Measurements from ENCODE around the gene UBE2J2.
A peak's percentile ranks its signal among the peaks of the same experiment; 100 is the strongest.

Gene UBE2J2

DNA sequence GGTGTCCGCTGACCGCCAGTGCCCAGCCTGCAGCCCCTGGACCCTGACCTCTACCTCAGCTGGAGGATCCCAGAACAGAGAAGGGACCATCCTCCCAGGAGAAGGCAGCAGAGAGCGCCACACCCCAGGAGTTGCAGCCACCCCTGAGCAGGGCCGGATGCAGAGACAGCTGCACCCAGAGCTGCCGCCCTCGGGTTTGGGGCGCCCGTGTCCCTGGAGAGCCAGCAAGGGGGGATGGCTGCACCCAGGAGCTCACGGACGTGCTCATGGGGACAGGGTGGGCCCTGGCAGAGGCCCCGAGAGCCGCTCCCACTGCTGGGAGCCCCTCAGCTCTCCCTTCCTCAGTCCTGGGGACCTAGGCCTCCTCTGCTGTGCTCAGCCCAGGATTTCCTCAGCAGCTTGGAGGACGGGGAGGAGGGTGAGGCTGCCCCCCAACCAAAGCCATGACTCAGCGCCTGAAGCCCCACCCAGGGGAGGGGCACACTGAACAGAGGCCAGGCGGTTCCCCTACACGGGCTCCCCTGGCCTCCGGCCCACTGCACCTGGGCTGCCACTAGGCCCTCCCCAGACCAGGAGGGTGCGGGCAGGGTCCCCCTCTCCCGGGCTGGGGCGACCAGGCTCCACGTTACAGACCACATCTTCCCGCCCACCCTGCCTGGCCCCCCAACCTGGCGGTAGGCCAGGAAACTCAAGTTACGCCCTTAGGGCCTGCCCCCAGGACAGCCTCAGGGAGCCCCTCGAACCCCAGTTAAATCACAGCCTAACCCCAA, 31.8 kb upstream of the UBE2J2 start:
- DNase-seq (ENCODE audit: extremely low spot score), result no peak
- CTCF ChIA-PET, result no interaction called here
- POLR2A ChIA-PET, result interaction anchor here (0.7 to 2.3 kb wide), 5 partner anchors 10 to 102 kb away, joined by 3 to 8 read pairs (median 5); partner anchors contain the start of genes AURKAIP1, CCNL2 and UBE2J2
- no peak for TF ChIP-seq SP1 (IDR thresholded peaks at IDR 0.05)
- TF ChIP-seq ARNT (IDR thresholded peaks at IDR 0.05), result no peak
- TF ChIP-seq FOXK2 (IDR thresholded peaks at IDR 0.05), result no peak

DNA sequence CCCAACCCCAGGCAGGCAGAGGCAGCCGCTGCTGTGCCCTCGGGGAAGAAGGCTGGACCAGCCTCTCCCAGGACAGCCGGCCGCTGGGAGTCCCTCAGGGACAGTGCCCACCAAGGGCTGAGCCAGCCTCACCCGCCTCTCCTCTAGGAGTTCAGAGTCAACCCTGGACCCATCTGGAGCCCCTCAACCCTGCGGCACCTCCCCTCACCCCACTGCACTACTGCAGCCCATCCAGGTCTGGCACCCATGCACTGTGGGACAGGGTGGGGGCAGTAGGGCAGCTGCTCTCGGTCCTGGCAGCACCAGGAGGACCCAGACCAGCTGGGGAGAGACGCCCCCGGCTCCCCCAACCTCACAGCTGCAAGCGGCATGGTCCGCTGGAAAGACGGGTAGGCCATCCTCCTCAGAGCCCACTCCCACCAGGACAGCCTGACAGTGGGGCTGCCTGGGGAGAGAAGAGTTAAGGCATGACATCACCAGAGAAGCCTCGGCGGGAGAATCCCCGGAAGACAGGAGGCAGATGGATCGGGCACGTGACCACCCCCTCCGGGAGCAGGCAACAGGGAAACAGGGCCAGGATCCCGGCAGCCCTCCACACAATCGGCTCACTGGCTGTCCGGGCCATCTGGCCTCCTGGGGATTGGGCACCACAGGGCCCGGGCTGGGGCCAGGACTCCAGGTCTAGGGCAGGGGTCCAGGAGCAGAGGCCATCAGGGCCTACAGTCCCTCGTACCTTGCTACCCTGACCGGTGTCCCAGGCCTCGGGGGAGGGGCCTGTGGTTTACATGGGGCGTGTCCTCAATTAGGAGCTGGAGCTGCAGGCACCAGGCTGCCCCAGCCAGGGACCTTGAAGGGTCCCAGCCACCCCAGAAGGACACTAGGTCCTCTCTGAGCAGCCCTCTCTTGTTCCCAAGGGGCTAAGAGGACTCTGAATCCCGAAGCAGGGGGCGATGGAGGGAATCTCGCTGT, 31.0 kb upstream of the UBE2J2 start:
- CTCF ChIA-PET, result interaction anchor here (0.6 kb wide), 1 partner anchor 14 kb away, joined by 3 read pairs; no protein-coding TSS in a partner anchor
- POLR2A ChIA-PET, result interaction anchor here (0.7 to 2.3 kb wide), 5 partner anchors 11 to 103 kb away, joined by 3 to 8 read pairs (median 5); partner anchors contain the start of genes AURKAIP1, CCNL2 and UBE2J2
- DNase-seq (ENCODE audit: extremely low spot score), result peak; percentile 57
- TF ChIP-seq TARDBP (IDR thresholded peaks at IDR 0.05), result no peak
- peak; percentile 86 for TF ChIP-seq L3MBTL2 (conservative IDR thresholded peaks at IDR 0.05)
- TF ChIP-seq, protein P1, sequence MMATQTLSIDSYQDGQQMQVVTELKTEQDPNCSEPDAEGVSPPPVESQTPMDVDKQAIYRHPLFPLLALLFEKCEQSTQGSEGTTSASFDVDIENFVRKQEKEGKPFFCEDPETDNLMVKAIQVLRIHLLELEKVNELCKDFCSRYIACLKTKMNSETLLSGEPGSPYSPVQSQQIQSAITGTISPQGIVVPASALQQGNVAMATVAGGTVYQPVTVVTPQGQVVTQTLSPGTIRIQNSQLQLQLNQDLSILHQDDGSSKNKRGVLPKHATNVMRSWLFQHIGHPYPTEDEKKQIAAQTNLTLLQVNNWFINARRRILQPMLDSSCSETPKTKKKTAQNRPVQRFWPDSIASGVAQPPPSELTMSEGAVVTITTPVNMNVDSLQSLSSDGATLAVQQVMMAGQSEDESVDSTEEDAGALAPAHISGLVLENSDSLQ (IDR thresholded peaks at IDR 0.05), result no peak
- TF ChIP-seq FOXK2 (IDR thresholded peaks at IDR 0.05), result no peak
- no peak for TF ChIP-seq BHLHE40 (IDR thresholded peaks at IDR 0.05; ENCODE audit: borderline replicate concordance)
- TF ChIP-seq LEF1 (IDR thresholded peaks at IDR 0.05; ENCODE audit: borderline replicate concordance), result no peak
- TF ChIP-seq SUZ12 (IDR thresholded peaks at IDR 0.05), result no peak

DNA sequence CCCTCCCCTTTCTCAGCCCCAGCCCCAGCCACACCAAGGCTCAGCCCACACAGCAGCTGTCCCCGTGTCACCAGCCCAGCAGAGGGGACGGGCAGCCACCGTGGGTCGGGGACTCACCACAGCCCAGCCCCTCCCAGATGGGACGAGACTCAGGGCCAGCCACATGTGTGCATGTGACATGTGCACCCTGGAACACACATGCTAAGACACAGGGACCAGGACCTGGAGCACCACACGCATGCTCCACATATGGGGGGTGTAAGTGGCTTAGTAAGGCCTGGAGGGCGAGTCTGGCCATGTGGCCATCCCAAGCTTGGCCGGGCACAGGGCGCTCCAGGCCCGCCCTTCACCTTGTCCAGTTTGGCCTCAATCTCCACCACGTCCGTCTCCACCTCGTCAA, 30.1 kb upstream of the UBE2J2 start:
- TF ChIP-seq HDGF (IDR thresholded peaks at IDR 0.05; ENCODE audit: borderline replicate concordance) (no peak), ZNF384 (IDR thresholded peaks at IDR 0.05) (no peak), ARNT (IDR thresholded peaks at IDR 0.05) (no peak), TARDBP (IDR thresholded peaks at IDR 0.05) (no peak), SUZ12 (IDR thresholded peaks at IDR 0.05) (no peak), SP1 (IDR thresholded peaks at IDR 0.05) (no peak), LEF1 (IDR thresholded peaks at IDR 0.05; ENCODE audit: borderline replicate concordance) (no peak), ELF4 (IDR thresholded peaks at IDR 0.05) (no peak)
- TF ChIP-seq, protein P1 (IDR thresholded peaks at IDR 0.05), result no peak
- POLR2A ChIA-PET, result interaction anchor here (2.3 kb wide), 1 partner anchor 12 kb away, joined by 8 read pairs; no protein-coding TSS in a partner anchor
- CTCF ChIA-PET, result interaction anchor here (0.6 kb wide), 1 partner anchor 13 kb away, joined by 3 read pairs; no protein-coding TSS in a partner anchor
- no peak for DNase-seq (ENCODE audit: extremely low spot score)

DNA sequence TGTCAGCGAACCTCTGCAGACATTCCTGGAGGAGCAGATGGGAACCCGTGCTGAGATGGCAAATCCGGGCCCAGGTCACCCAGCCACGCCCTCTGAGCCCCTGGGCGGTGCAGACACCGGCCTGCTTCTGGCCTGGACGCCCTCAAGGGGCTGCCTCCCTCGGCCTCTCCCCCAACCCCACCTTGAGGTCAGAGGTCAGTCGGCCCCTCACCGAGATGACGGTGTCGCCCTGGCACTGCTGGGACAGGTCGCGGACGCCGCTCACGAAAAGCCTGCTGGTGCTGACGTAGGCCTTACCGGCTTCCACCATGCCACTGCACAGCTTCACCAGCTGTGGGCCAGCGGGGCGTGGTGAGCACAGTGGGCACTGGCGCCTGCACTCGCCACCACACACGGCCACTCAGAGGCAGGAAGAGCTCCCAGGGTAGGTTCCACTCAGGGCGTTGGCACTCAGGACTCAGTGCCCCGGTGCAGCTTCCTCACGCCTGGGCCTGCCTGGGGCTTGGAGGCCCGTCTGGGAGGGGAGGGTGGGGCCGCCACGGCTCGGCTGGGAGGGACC, 29.4 kb upstream of the UBE2J2 start:
- no peak for DNase-seq (ENCODE audit: extremely low spot score)
- POLR2A ChIA-PET, result no interaction called here
- CTCF ChIA-PET, result no interaction called here
- TF ChIP-seq SUZ12 (IDR thresholded peaks at IDR 0.05) (no peak), ARNT (IDR thresholded peaks at IDR 0.05) (no peak), HDGF (IDR thresholded peaks at IDR 0.05; ENCODE audit: borderline replicate concordance) (no peak), BHLHE40 (IDR thresholded peaks at IDR 0.05; ENCODE audit: borderline replicate concordance) (no peak), TARDBP (IDR thresholded peaks at IDR 0.05) (no peak), FOXA1 (IDR thresholded peaks at IDR 0.05) (no peak), ZNF384 (IDR thresholded peaks at IDR 0.05) (no peak), NFRKB (IDR thresholded peaks at IDR 0.05) (no peak), CTBP1 (IDR thresholded peaks at IDR 0.05; ENCODE audit: borderline replicate concordance) (no peak), ELF4 (IDR thresholded peaks at IDR 0.05) (no peak), FOXM1 (IDR thresholded peaks at IDR 0.05; ENCODE audit: borderline replicate concordance) (no peak), SP1 (IDR thresholded peaks at IDR 0.05) (no peak), L3MBTL2 (conservative IDR thresholded peaks at IDR 0.05) (no peak)
- TF ChIP-seq, protein P1 (IDR thresholded peaks at IDR 0.05), result no peak

DNA sequence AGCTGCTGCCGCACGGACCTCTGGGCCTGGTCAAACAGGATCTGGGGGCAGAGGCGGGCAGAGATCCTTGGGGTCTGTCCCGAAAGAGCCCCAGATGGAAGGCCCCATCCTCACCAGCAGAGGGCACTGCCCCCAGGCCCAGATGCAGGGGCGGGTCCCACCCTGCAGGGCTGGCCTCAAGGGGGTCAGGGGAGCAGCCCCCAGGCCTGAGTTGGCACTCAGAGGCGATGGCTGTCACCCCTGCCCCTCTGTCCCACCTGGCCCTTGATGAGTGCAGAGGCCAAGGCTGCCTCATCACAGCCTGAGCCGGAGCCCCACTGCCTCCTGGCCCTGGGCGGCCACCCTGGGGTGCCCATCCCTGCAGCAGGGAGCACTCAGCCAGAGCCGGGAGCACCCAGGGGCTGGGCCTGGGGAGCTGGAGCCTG, 28.4 kb upstream of the UBE2J2 start:
- no peak for DNase-seq (ENCODE audit: extremely low spot score)
- POLR2A ChIA-PET, result no interaction called here
- no peak for TF ChIP-seq NFRKB (IDR thresholded peaks at IDR 0.05)
- TF ChIP-seq ZNF384 (IDR thresholded peaks at IDR 0.05), result no peak
- CTCF ChIA-PET, result interaction anchor here (0.6 kb wide), 1 partner anchor 10 kb away, joined by 3 read pairs; no protein-coding TSS in a partner anchor

DNA sequence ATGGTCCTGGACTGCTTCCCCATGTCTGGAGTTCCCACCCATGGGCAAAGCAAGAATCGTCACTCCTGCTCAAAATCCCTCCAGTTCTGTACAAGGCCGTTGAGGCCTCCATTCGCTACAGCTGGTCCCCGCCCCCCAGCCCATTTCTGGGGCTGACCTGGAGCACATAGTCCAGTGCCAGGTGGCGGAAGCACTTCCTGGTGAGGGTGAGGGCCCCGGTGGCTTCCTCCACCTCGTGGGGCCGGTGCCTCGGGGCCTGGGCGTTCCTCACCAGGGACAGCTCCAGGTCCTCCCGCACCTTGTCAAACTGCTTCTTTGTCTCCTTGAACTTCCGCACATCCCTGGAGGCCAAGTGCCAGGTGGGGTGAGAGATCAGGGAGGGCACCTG, 26.7 kb upstream of the UBE2J2 start:
- TF ChIP-seq L3MBTL2 (conservative IDR thresholded peaks at IDR 0.05) (no peak), SP1 (IDR thresholded peaks at IDR 0.05) (no peak), ZNF384 (IDR thresholded peaks at IDR 0.05) (no peak), BHLHE40 (IDR thresholded peaks at IDR 0.05; ENCODE audit: borderline replicate concordance) (no peak), HDGF (IDR thresholded peaks at IDR 0.05; ENCODE audit: borderline replicate concordance) (no peak), TARDBP (IDR thresholded peaks at IDR 0.05) (no peak), FOXK2 (IDR thresholded peaks at IDR 0.05) (no peak), ARNT (IDR thresholded peaks at IDR 0.05) (no peak), SUZ12 (IDR thresholded peaks at IDR 0.05) (no peak), FOXM1 (IDR thresholded peaks at IDR 0.05; ENCODE audit: borderline replicate concordance) (no peak), ELF4 (IDR thresholded peaks at IDR 0.05) (no peak)
- TF ChIP-seq, protein P1 (IDR thresholded peaks at IDR 0.05), result no peak
- ChIA-PET POLR2A (interaction anchor here (1.2 to 1.3 kb wide), 2 partner anchors 9 kb away, joined by 3 read pairs; no protein-coding TSS in a partner anchor), CTCF (interaction anchor here (0.6 to 1.0 kb wide), 5 partner anchors 8 to 213 kb away, joined by 3 to 5 read pairs (median 3); partner anchors contain the start of gene CCNL2)
- DNase-seq (ENCODE audit: extremely low spot score), result no peak

Measured in HEK293T (cell line).